Muscle layer of colon (tissue), 2 donors: ENCODE data around the gene UNC93B1.

Experiments
- H3K27ac ChIP-seq: one replicate; pipeline ENCODE4 v1.7.0; 2013; ENCODE audit warnings: low read depth, mild to moderate bottlenecking, low read length, moderate library complexity
- H3K27me3 ChIP-seq, 2 donors: one replicate each; pipeline ENCODE4 v1.7.0; 2013; ENCODE audit warnings: low read length in 2 of 2, mild to moderate bottlenecking in 2 of 2; ENCODE audit not compliant: insufficient read depth in 2 of 2, control insufficient read depth in 1 of 2
- H3K36me3 ChIP-seq: one replicate; pipeline ENCODE4 v1.7.0; 2013; ENCODE audit warnings: mild to moderate bottlenecking, low read length; ENCODE audit not compliant: insufficient read depth
- H3K4me1 ChIP-seq: one replicate; pipeline ENCODE4 v1.7.0; 2013; ENCODE audit warnings: mild to moderate bottlenecking, low read length; ENCODE audit not compliant: insufficient read depth
- H3K4me3 ChIP-seq, 2 donors: one replicate each; pipeline ENCODE4 v1.7.0; 2013; ENCODE audit warnings: low read length in 2 of 2, low read depth in 1 of 2, mild to moderate bottlenecking in 1 of 2, moderate library complexity in 1 of 2
- H3K9ac ChIP-seq: one replicate; pipeline ENCODE4 v1.7.0; 2013; ENCODE audit warnings: low read length
- H3K9me3 ChIP-seq: one replicate; pipeline ENCODE4 v1.7.0; 2013; ENCODE audit warnings: mild to moderate bottlenecking, low read length
- donor health status: abdominal sarcoma.
- donor health status: Adenocarcinoma of cecum.

Gene UNC93B1

DNA sequence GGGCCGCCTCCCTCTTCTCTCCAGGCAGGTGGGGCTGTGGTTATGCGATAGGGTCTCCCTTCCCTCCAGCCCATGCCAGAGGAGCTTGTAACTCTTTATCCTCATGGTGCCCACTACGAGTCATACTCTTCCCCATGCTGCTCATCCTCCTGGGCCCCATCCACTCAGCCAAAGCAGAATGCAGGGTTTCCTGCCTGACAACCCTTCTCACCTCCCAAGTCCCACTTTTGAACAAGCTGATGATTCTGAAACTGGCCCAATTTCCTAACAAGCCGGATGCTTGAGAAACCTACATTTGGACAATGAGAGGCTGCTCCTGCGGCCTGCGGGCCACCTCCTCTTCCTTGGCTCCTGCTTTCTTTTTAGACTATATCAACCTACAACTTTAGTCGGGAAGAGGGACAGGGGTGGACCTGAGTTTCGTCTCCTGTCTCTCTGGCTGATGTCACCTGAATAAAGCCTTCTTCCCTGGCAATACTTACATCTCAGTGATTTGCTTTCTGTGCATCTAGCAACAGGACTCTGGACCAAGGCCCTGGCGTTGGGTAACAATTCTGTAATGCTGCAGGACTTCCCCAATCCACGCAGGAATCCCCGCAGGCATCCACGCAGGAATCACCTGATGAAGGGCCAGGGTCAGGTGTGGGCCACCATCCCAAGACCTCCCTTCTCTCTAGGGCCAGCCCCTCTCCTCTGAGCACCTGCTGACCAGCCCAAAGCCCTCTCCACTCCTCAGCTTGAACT, 25.1 kb upstream of the UNC93B1 start:
- peaks cover 27% of the 10 kb centered on the region for H3K4me1 ChIP-seq

DNA sequence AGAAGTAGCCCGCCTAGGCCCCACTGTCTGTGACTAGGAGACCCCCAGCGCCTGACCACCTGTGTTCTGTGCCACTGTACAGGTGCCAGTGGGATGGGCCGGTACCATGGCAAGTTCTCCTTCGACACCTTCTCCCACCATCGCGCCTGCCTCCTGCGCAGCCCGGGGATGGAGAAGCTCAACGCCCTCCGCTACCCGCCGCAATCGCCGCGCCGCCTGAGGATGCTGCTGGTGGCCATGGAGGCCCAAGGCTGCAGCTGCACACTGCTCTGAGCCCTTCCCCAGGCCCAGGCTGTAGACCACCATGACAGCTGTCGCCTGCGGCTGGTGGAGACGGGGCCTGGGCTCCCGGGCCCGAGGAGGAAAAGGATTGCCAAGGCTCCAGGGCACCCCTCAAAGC, 23.8 kb upstream of the UNC93B1 start:
- peaks cover 27% of the 10 kb centered on the region for H3K4me1 ChIP-seq
- H3K9ac ChIP-seq: no peak overlapping the region
- no peak overlapping the region for H3K27ac ChIP-seq
- no peaks in the 10 kb centered on the region for H3K9me3 ChIP-seq
- H3K27me3 ChIP-seq: no peaks in the 10 kb centered on the region
- H3K36me3 ChIP-seq: peaks cover 4% of the 10 kb centered on the region
- H3K4me3 ChIP-seq: no peak overlapping the region

More for the DNA sequence above, 25.1 kb upstream of the UNC93B1 start:
- H3K27ac ChIP-seq: no peak overlapping the region
- no peak overlapping the region for H3K4me3 ChIP-seq
- no peaks in the 10 kb centered on the region for H3K27me3 ChIP-seq
- H3K36me3 ChIP-seq: peaks cover 17% of the 10 kb centered on the region
- no peak overlapping the region for H3K9ac ChIP-seq
- H3K9me3 ChIP-seq: no peaks in the 10 kb centered on the region

- peaks cover 16% of the 10 kb centered on the region for H3K4me1 ChIP-seq
- no peak overlapping the region for H3K4me3 ChIP-seq
- no peak overlapping the region for H3K9ac ChIP-seq
- no peaks in the 10 kb centered on the region for H3K9me3 ChIP-seq
- H3K27ac ChIP-seq: no peak overlapping the region
- H3K36me3 ChIP-seq: peaks cover 4% of the 10 kb centered on the region
- no peaks in the 10 kb centered on the region for H3K27me3 ChIP-seq
Observed at GRCh38 chr11:68026391-68027105, 22.7 kb upstream of the UNC93B1 start.

DNA sequence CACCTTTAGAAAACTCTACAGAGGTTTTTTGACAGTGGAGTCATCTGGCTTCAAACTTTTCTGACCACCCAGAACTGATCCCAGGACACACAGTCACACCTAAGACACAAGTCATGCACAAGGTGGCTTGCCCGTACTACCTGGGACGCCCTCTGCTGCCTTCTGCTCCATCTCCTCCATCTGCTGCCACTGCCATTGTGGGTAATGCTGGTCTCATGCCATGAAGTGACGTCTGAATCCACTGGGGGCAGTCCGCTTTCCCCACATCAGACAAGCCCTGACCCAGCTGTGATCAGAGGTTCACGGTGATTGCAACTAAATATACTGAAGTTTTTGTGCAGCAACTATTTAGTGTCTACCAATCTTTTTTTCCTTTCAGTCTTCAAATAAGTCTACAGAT, 21.1 kb upstream of the UNC93B1 start:
- no peaks in the 10 kb centered on the region for H3K27me3 ChIP-seq
- no peaks in the 10 kb centered on the region for H3K9me3 ChIP-seq
- H3K9ac ChIP-seq: no peak overlapping the region
- peaks cover 10% of the 10 kb centered on the region for H3K4me1 ChIP-seq
- no peak overlapping the region for H3K27ac ChIP-seq
- no peak overlapping the region for H3K4me3 ChIP-seq
- peaks cover 4% of the 10 kb centered on the region for H3K36me3 ChIP-seq

- Histone ChIP-seq H3K4me1 (peaks cover 6% of the 10 kb centered on the region), H3K36me3 (peaks cover 4% of the 10 kb centered on the region), H3K27ac (no peak overlapping the region), H3K4me3 (no peak overlapping the region), H3K9me3 (no peaks in the 10 kb centered on the region), H3K9ac (no peak overlapping the region), H3K27me3 (no peaks in the 10 kb centered on the region)
Observed at GRCh38 chr11:68024508-68024907, 20.6 kb upstream of the UNC93B1 start.

DNA sequence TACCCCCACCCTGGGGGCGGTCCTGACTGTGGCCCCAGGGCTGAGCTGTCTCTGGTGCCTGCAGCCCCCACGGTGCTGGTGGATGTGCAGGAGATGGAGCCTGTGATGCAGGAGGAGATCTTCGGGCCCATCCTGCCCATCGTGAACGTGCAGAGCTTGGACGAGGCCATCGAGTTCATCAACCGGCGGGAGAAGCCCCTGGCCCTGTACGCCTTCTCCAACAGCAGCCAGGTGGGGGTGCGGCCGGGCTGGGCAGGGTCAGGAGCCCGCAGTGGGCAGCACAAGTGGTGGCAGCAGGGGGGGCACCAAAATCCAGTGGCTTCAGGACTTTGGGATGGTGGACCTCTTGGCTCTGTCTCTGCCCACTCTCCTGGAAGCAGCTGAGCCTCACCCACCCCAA, 18.6 kb upstream of the UNC93B1 start:
- H3K27me3 ChIP-seq: no peaks in the 10 kb centered on the region
- no peaks in the 10 kb centered on the region for H3K4me1 ChIP-seq

DNA sequence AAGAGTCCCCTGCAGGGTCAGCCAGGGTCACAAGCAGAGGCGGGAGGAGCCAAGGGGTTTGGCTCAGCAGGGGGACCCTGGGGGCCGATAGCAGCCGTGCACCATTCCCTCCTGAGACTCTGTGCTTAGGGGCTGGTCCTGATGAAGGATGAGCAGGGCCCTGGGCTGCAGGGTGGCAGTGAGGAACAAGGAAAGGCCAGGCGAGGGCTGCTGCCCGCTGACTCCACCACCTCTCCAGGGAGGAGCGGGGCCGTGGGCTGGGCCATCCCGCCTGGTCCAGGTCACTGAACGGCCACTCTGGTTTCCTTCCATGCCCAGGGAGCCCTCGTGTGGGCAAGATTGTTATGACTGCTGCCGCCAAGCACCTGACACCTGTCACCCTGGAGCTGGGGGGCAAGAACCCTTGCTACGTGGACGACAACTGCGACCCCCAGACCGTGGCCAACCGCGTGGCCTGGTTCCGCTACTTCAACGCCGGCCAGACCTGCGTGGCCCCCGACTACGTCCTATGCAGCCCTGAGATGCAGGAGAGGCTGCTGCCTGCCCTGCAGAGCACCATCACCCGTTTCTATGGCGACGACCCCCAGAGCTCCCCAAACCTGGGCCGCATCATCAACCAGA, 17.4 kb upstream of the UNC93B1 start:
- Histone ChIP-seq H3K9me3 (no peaks in the 10 kb centered on the region), H3K27me3 (no peaks in the 10 kb centered on the region), H3K27ac (no peak overlapping the region), H3K36me3 (peaks cover 4% of the 10 kb centered on the region), H3K9ac (no peak overlapping the region), H3K4me1 (no peaks in the 10 kb centered on the region), H3K4me3 (no peak overlapping the region)

More for the DNA sequence above, 18.6 kb upstream of the UNC93B1 start:
- Histone ChIP-seq H3K36me3 (peaks cover 4% of the 10 kb centered on the region), H3K4me3 (no peak overlapping the region), H3K27ac (no peak overlapping the region), H3K9me3 (no peaks in the 10 kb centered on the region), H3K9ac (no peak overlapping the region)

- no peak overlapping the region for H3K9ac ChIP-seq
- H3K36me3 ChIP-seq: peaks cover 4% of the 10 kb centered on the region
- H3K27me3 ChIP-seq: no peaks in the 10 kb centered on the region
- no peaks in the 10 kb centered on the region for H3K4me1 ChIP-seq
- no peaks in the 10 kb centered on the region for H3K9me3 ChIP-seq
- H3K4me3 ChIP-seq: no peak overlapping the region
- no peak overlapping the region for H3K27ac ChIP-seq
Observed at GRCh38 chr11:68020575-68020974, 16.7 kb upstream of the UNC93B1 start.

- no peaks in the 10 kb centered on the region for H3K27me3 ChIP-seq
- peaks cover 3% of the 10 kb centered on the region for H3K4me1 ChIP-seq
- no peaks in the 10 kb centered on the region for H3K9me3 ChIP-seq
- no peak overlapping the region for H3K4me3 ChIP-seq
- H3K36me3 ChIP-seq: no peaks in the 10 kb centered on the region
- H3K27ac ChIP-seq: no peak overlapping the region
- H3K9ac ChIP-seq: no peak overlapping the region
Observed at GRCh38 chr11:68019486-68019885, 15.6 kb upstream of the UNC93B1 start.

- Histone ChIP-seq H3K36me3 (no peaks in the 10 kb centered on the region), H3K27me3 (no peaks in the 10 kb centered on the region), H3K9me3 (no peaks in the 10 kb centered on the region), H3K27ac (no peak overlapping the region), H3K4me1 (peaks cover 10% of the 10 kb centered on the region), H3K4me3 (no peak overlapping the region), H3K9ac (no peak overlapping the region)
Observed at GRCh38 chr11:68018730-68019190, 14.9 kb upstream of the UNC93B1 start.

DNA sequence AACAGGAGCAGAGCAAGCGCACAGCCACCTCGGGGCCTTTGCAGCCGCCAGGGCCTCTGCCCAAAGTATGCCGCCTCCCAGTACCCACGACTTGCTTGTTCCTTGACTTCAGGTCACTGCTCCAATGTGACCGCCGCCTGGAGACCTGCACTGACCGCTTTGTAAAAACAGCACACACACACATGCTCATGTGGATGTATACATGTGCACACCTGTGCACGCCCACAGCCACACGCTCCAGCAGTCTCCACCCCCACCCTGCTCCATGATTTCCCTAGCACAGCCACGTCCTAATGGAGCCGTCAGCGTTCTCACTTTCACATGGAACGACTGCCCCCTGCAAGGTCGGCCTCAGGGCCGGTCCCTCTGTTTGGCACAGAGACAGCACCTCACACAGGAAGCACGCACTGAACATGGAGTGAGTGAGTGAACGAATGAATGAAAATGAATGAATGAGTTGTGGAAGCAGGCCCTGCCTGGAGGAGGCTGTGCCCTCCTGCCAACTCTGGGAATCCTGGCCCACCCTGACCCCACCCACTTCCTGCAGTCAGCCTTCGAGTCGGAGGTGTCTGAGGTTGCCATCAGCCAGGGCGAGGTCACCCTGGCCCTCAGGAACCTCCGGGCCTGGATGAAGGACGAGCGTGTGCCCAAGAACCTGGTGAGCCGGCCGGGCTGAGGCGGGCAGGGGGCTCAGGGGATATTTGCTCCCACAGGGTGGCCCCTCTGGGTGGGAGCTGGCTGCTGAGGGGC, 14.3 kb upstream of the UNC93B1 start:
- H3K27ac ChIP-seq: no peak overlapping the region
- H3K36me3 ChIP-seq: no peaks in the 10 kb centered on the region
- no peak overlapping the region for H3K4me3 ChIP-seq
- peaks cover 11% of the 10 kb centered on the region for H3K4me1 ChIP-seq
- no peaks in the 10 kb centered on the region for H3K27me3 ChIP-seq
- H3K9me3 ChIP-seq: no peaks in the 10 kb centered on the region
- no peak overlapping the region for H3K9ac ChIP-seq
